Hematopoietic multipotent progenitor cell (in vitro differentiated cells): ENCODE measurements around the gene APBB1IP. TPM values are rescaled to one million over a fixed set of nuclear protein-coding genes. Genes with fewer than 3 reads are reported as not detected.
"Not testable (repeated sequence)": the region's sequence is repeated elsewhere in the genome, so short reads cannot be mapped to it uniquely, and the experiment has no call there.

ENCODE experiments used
- DNase-seq, 3 donors: peaks; one replicate each; pipeline ENCODE4 v3.0.0-alpha.2; 2011 to 2015; ENCODE audit warnings: low read depth in 2 of 3, low spot score in 2 of 3
- total RNA-seq: library from RNA; depleted of rRNA; stranded (reverse); fragments of >200 nt; gene quantifications from one replicate; pipeline ENCODE4 v1.2.3, GENCODE V29; 2012

Gene APBB1IP
- total RNA-seq, 1 donor = 30.7 TPM

DNA sequence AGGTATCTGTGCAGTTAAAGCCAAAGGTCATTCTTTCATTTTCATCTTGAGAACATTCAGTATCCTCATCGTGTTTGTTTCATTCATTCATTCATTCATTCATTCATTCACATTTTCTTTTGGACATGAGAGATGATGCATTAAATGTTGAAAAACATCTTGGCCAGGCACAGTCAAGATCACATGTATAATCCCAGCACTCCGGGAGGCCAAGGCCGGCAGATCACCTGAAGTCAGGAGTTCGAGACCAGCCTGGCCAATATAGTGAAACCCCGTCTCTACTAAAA, 34.3 kb downstream of the APBB1IP start:
- DNase-seq = no peak

DNA sequence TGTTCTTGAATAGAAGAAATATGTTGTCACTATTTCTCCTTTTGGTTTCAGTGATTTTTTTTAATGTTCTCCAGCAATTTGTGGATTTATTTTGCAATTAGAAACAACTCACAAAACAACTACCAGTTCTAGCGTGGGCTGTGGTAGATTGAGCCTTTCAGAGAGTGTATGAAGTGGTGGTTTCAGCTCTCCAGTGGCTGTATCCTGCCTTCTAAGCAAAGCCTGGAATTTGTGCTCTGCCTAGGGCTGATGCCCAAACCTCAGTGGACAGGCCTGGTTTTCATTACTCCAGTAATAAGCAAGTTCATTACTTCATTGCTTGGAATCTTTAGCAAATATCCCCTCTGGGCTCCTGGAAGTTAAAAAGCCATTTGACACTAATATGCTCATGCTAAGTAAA, 35.9 kb downstream of the APBB1IP start:
- no peak for DNase-seq

DNA sequence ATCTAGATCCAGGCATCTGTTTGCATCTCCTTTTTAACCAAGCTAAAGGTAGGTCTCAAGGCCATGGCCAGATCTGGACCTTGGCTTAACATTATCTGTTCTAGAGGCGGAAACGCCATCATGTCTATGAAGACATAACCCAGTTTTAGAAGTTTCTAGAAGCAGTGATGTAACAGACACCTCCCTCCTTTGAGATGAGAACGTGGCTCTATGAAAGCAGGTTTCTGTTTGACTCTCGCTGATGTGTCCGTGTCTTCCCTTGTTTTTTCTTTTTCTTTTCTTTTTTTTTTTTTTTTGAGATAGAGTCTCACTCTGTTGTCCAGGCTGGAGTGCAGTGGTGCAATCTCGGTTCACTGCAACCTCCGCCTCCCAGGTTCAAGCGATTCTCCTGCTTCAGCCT, 36.7 kb downstream of the APBB1IP start:
- not testable (repeated sequence) for DNase-seq

DNA sequence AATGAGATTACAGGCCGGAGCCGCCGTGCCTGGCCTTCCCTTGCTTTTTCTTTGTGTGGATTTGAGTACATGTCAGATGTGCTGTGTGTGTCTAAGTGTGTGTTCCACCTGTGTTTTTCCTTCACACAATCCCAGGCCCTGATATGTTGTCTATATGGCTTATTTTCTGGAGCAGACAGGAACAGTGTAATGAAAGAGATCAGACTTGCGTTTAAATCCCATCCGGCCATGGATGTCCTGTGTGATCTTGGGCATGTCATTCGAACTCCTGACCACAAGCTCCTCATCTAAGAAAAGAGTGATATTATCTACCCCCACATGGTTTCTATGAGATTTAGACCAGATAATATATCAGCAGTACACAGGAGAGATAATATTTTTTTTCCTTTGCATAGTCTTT, 37.2 kb downstream of the APBB1IP start:
- no peak for DNase-seq

DNA sequence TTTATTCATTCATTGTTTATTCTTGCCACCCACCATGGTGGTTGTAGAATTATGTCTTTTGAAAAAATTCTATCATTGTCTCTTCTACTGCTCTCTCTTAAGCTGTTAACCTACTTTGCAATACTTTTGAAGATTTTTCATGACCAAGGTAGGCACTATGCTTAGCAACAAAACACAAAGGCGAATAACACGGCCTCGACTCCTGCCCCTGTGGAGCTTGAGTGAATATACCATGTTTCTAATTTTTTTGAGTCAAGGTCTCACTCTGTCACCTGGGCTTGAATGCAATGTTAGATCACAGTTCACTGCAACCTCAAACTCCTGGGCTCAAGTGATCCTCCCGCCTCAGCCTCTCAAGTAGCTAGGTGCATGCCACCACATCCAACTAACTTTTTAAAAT, 39.4 kb downstream of the APBB1IP start:
- DNase-seq = no peak

DNA sequence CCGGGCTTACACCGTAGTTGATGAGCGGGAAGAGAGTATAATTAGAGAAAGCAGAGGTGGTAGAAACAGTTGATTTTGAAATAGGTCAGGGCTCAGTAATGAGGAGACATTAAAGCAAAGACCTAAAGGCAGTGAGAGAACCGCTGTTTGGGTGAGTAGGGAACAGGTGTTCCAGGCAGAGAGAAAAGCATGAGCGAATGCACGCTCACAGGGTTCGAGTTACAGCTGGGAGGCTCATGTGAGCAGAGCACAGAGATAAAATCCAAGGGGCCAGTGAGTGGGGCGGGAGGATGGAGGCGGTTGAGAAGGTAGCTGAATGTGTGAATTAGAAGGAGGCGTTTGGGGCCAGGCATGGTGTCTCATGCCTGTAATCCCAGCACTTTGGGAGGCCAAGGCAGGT, 39.9 kb downstream of the APBB1IP start:
- DNase-seq = no peak

DNA sequence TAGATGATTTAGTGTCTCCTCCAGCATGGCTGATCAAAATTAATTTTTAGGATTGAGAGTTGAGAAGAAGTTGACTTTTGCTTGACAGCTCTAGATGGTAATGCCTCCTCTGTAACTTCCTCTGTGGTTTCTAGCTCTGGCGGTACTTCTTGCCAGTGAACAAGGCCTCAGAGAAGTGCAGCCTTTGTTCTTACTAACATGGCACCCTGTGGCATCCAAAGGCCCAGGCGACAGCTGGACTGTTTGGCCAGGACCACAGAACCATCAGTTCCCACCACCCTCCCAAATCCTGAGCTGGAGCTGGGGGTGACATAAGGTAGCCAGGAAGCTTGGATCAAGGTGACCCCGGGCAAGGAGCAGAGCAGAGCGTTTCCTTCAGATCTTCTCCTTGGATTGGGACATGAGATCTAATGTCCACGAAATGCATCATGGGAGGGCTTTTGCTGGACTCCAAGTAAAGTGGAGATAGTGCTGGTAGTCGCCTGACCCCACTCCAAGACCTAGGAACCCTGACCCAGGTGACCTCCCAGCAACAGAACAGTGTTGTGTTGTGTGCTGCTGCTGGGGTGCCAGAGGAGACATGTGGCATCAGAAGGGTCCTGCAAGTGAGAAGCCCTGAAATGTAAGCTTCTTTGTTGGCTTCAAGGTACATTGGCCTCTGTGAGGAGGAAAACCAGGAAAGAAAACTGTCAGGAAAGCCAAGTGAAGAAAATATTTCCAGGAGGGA, 41.8 kb downstream of the APBB1IP start:
- DNase-seq = peak in 1 of 3 donors; percentile 65

DNA sequence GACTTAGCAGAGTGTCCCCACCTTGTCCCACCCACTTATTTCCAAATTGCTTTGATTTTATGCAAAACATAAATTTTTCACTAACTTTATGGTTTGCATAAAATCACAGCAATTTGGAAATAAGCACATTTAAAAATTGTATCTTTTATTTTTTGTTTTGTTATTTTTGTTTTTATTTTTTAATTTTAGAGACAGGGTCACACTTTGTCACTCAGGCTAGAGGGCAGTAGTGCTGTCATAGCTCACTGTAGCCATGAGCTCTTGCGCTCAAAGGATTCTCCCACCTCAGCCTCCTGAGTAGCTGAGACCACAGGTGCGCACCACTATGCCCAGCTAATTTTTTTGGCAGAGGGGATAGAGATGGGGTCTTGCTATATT, 43.2 kb downstream of the APBB1IP start:
- DNase-seq = no peak

DNA sequence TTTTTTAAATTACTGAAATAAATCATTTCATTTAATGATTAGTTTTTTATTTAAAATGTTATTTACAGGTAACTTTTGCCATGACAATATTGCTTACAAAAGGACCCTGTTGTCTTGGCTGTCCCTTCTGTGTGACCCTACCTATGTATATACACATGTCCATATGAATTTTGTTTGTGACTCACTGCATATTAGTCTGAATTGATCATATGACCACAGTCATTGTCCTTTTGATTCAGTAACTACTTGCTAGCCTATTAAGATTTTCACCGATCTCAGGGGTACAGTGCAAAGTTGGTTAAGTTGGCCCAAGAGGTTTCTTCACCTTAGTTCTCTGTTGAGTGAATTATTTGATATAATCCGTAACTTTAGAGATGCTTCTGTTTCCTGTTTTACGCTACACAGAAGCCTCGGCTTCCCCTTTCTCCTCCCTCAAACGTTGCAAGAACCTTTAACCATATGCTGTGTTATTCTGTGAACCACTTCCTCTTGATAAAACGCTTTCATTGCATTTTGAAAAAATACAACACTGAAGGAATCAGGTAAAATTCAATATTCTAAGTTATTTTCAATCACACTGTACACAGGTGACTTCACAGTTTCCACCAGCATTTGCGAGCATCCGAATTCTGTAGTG, 43.9 kb downstream of the APBB1IP start:
- DNase-seq = peak in 2 of 3 donors; percentile 80 to 93

DNA sequence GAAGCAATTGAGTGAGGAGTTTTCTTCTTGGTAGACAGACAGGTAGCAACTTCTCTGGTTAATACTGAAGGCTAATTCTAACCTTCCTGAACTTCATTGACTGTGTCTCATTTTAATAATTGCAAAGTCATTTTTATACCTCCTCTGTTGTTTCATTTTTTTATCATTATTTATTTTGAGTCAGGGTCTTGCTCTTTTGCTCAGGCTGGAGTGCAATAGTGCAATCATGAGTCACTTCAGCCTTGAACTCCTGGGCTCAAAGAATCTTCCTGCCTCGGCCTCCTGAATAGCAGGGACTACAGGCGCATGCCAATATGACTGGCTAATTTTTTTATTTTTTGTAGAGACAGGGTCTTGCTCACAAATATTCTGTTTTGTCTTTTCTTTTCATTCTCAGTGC, 45.4 kb downstream of the APBB1IP start:
- DNase-seq = no peak

DNA sequence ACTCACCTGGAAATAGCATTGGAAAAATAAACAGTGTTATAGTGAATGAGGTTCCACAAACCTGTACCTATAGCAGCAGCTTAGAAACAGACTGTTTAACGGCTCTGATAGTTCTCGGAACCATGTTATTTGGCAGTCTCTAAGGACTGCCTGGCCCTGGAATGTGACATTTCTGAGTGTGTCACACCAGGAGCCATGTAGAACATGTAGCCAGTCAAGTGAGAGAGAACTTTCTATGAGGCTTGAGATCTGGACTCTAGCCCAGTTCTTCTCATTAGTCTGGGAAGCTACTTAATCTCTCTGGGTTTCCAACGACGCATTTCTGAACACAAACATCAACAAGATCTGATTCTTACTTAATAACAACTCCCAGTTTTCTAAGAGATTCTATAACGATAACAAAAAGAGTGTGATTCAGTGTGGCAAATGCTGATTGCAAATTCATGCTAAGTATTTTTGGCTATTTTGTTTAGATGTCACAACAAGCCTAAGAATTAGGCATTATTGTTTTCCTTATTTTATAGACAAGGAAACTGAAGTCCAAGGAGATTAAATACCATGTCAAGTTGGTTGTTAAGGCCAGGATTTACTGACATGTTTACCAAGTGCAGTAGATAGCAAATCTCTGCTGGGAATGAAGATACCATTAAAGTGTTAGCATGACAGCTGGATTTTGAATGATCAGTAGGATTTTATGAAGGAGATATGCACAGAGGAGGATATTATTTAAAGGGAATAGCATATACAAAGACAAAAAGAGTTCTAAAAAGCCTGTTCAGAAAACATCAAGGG, 47.2 kb downstream of the APBB1IP start:
- no peak for DNase-seq

DNA sequence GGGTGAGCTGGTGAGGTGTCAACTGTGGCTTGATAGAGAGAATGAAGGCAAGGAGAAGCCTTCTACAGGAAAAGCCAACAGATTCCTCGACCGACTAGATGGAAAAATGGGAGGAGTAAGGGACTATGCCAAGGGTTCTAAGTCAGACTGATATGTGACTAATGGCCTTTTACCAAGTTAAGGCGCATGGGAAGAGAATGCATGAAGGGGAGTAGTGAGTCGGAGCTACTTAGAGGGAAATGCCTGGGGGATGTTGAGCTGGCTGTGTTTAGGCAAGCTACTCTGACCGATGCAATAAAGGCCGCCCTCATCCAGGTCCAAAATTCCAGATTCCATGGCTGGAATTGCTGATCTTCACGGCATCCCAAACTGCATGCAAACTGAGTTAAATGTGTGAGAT, 48.2 kb downstream of the APBB1IP start:
- no peak for DNase-seq

DNA sequence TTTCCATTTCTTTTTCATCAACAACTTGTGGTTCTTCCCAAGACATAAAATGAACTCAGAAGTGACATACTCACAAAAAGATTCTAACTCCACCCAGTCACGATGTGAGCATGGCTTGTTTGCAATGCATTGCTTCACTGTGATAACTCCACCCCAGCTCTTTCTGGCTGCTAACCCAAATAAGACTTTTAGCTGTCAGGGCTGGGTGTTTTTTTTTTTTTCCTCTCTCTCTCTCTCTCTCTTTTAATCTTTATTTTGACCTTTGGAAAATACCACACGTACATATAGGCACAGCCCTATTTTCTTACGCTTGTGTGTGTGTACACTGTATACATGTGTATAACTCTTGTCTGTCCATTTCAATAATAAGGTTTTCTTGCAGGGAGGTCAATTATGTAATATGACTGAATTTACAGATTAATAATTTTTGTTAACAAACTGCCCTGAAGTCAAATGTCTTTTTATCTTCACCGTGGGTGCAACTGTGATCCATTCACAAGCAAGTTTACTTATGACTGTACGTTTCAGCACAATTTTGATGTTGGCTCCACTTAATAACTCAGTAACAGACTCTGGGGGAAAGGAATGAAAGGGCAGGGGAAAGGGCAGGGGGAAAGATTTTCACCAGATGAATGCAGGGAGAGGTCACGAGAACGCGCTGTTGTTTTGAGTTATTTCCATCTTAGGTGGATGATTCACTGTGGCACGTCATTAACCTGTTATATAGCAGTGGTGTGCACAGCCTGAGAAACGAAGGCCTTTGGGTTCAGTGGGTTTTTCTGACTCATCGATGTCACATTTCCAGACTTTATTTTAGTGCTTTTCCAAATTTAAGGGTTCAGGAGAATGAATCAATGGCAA, 49.1 kb downstream of the APBB1IP start:
- no peak for DNase-seq

DNA sequence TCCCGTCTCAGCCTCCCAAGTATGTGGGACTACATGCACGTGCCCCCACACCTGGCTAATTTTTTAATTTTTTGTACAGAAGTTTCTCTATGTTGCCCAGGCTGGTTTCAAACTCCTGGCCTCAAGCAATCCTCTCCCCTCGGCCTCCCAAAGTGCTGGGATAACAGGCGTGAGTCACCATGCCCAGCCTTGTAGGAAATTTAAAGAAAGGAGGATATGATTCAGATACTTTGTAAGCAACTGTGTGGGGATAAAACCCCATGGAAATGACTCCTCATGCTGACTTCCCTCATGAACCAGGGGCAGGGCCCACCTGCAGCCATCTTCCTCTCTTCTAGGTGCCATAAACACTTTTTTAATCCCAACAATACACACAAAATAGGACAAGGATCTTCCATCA, 50.2 kb downstream of the APBB1IP start:
- no peak for DNase-seq

DNA sequence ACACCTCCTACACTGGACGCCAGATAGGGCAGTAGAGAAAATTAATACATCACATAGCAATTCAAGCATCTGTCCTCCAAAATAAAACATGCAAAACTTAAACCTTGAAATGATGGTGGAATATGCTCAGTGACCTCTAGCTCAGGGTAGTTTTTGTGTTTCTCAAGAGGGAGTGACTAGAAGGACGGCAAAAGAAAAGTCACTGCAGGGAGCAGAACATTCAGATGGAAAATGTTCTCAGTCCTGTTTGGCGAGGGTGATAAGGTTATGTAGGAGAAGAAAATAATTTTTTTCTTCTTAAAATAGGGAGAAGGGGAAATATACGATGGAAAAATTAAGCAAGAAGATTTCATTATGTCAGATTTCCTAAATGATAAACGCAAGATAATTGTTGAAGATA, 50.9 kb downstream of the APBB1IP start:
- no peak for DNase-seq

DNA sequence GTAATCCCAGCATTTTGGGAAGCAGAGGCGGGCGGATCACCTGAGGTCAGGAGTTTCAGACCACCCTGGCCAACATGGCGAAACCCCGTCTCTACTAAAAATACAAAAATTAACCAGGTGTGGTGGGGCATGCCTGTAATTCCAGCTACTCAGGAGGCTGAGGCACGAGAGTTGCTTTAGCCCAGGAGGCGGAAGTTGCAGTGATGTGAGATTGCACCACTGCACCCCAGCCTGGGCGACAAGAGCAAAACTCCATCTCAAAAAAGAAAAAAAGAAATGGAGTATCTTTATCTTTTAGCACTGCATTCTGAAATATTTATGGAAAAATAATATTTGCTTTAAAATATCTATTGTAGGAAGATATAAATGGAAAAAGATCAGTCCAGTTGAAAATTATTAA, 52.2 kb downstream of the APBB1IP start:
- not testable (repeated sequence) for DNase-seq

DNA sequence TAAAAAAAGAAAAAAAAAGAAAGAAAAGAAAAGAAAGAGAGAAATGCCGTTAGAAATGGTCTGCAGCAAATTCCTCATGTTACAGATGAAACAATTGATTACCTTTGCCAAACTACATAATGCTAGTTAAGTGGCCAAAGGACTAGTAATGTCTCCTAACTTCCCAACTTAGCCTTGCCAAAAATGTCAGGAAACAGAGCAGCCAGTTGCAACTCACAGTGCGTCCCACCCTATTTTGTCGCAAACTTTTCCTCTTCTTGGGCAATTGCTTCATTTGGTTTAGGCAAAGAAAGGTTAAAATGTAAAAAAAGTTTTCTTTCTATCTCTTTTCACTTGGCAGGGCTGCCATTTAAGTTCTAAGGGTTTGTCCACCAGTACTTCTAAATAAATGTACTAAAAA, 53.1 kb downstream of the APBB1IP start:
- no peak for DNase-seq

DNA sequence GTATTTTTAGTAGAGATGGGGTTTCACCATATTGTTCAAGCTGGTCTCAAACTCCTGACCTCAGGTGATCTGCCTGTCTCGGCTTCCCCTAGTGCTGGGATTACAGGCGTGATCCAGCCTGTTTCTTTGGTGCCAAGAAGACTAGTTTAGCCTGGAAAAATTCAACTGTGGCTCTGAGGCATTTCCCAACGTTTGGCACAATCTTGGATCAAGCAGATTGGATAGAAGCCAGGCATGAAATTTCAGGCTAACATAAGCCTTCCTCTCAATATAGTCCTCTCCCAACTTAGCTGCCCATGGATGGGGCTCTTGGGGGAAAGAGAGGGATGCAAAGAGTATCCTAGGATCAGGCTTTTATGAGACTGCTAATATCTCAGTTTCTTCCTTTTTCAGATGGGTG, 53.8 kb downstream of the APBB1IP start:
- no peak for DNase-seq

DNA sequence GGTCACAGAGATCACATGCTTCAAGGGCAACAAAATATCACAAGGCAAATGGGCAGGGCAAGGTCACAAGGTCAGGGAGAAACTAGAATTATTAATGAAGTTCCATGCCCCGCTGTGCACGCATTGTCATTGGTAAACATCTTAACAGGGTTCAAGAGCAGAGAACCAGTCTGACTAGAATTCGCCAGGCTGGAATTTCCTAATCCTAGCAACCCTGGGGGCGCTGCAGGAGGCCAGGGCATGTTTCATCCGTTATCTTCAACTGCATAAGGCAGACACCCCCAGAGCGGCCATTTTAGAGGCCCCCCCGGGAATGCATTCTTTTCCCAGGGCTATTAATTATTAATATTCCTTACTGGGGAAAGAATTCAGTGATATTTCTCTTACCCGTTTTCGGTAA, 54.6 kb downstream of the APBB1IP start:
- not testable (repeated sequence) for DNase-seq

DNA sequence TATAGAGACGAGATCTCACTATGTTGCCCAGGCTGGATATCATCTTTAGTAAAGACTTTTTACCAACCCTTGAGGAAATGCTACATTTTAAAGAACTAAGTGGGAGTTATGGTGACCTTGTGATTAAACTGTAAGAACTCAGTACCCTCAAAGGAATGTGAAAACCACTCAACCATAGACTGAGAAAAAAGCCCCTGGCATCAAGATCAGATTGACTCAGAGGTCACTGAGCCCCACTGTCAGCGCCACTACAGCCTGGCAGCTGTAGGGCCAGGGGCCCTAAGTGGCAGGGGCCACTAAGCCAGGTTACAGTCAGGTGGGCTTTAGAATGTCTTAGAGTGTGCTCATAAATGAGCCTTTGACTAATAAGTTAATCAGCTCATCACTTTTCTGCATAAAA, 55.9 kb downstream of the APBB1IP start:
- no peak for DNase-seq

DNA sequence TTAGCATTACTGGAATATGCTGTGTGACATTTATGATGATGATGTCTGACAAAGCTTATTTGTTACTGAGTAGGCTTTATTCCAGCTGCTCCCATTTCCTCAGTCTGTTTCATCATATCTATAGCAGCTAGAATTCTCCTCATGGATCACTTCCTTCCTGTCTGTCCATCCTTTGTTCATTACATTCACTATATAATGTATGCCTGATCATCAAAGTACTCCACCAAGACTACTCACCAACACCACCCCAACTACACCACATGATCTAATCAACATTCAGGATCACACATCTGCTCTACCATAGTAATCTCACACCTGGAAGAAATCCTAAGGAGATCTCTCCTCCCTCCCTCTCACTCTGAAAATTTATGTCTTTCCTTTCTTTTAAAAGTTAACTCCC, 61.3 kb downstream of the APBB1IP start:
- DNase-seq = no peak
